Gastroesophageal sphincter (tissue), 4 donors: ENCODE results near the gene FOCAD. TPM values are rescaled to one million over a fixed set of nuclear protein-coding genes. Genes with fewer than 3 reads are reported as not detected.

Source experiments
- ATAC-seq: fragments of 150-250 bp; one replicate; pipeline ENCODE4 v1.9.1; 2016; ENCODE audit warnings: mild to moderate bottlenecking, moderate library complexity
- H3K27ac ChIP-seq, 4 donors: fragments of 200-600 bp; sonication (generic) in 3 of 4; 1 replicate in 3 of 4; 2 replicates in 1 of 4; pipeline ENCODE4 v1.5.1; 2016 to 2019
- H3K27me3 ChIP-seq: fragments of 200-600 bp; sonication (generic); one replicate; pipeline ENCODE4 v1.5.1; 2019
- H3K36me3 ChIP-seq, 2 donors: fragments of 200-600 bp; sonication (generic); one replicate each; pipeline ENCODE4 v1.5.1; 2019; ENCODE audit warnings: control low read depth in 1 of 2
- H3K4me1 ChIP-seq, 3 donors: fragments of 200-600 bp; sonication (generic); 1 replicate in 2 of 3; 2 replicates in 1 of 3; pipeline ENCODE4 v1.5.1; 2016 to 2019; ENCODE audit warnings: control low read depth in 2 of 3
- H3K4me3 ChIP-seq, 2 donors: fragments of 200-600 bp; sonication (generic); one replicate each; pipeline ENCODE4 v1.5.1; 2019; ENCODE audit warnings: mild to moderate bottlenecking in 1 of 2, moderate library complexity in 1 of 2
- H3K9me3 ChIP-seq, 3 donors: fragments of 200-600 bp; sonication (generic); one replicate each; pipeline ENCODE4 v1.5.1; 2017 to 2019; ENCODE audit warnings: control low read depth in 2 of 3
- EP300 ChIP-seq: sonication (generic); formaldehyde crosslinking; IDR thresholded peaks from one replicate; pipeline ENCODE4 v1.6.1; 2017; ENCODE audit warnings: antibody characterized with exemption, mild to moderate bottlenecking
- POLR2A ChIP-seq, 2 donors: fragments of 450-650 bp; IDR thresholded peaks; one replicate each; pipeline ENCODE4 v1.6.1; 2017; ENCODE audit warnings: antibody characterized with exemption in 2 of 2, mild to moderate bottlenecking in 2 of 2, moderate library complexity in 1 of 2
- POLR2AphosphoS5 ChIP-seq: sonication (generic); formaldehyde crosslinking; IDR thresholded peaks from one replicate; pipeline ENCODE4 v1.6.1; 2017; ENCODE audit warnings: antibody characterized with exemption
- WGBS, 2 donors: methylation state at CpG; one replicate each; pipeline ENCODE4 v1.1.5; 2018; ENCODE audit warnings: low coverage in 1 of 2; 5-methylcytosine and 5-hydroxymethylcytosine counted together
- total RNA-seq, 4 donors: library from RNA; depleted of rRNA; stranded (reverse); fragments of >200 nt; gene quantifications; one replicate each; pipeline ENCODE4 v1.1.0, GENCODE V29; 2016
- TF ChIP-seq, protein P1 (sequence below), 4 experiments: fragments of 200-600 bp in 2 of 4; fragments of 450-650 bp in 2 of 4; sonication (generic) in 1 of 4; IDR thresholded peaks; one replicate each; pipeline ENCODE4 v1.5.1; 2017 to 2019; ENCODE audit warnings: antibody characterized with exemption in 4 of 4, mild to moderate bottlenecking in 2 of 4, moderate library complexity in 2 of 4

The FOCAD gene
- total RNA-seq, 4 donors from 2014 or later = 23.0 to 35.9 (median 30.4) TPM

- Histone ChIP-seq H3K4me1 (no peaks in the 10 kb centered on the region), H3K27me3 (no peaks in the 10 kb centered on the region), H3K9me3 (no peaks in the 10 kb centered on the region), H3K27ac (no peak overlapping the region), H3K36me3 (peaks cover 0 to 8% of the 10 kb centered on the region in 2 donors), H3K4me3 (no peak overlapping the region)
- WGBS, 2 donors = 93 to 100% methylated on average over 2 of the region's 2 CpGs
- ATAC-seq = no peak
- TF ChIP-seq EP300 = no peak
- no peak for TF ChIP-seq POLR2AphosphoS5
- no peak for TF ChIP-seq POLR2A (IDR thresholded peaks at IDR 0.05)
- TF ChIP-seq, protein P1, sequence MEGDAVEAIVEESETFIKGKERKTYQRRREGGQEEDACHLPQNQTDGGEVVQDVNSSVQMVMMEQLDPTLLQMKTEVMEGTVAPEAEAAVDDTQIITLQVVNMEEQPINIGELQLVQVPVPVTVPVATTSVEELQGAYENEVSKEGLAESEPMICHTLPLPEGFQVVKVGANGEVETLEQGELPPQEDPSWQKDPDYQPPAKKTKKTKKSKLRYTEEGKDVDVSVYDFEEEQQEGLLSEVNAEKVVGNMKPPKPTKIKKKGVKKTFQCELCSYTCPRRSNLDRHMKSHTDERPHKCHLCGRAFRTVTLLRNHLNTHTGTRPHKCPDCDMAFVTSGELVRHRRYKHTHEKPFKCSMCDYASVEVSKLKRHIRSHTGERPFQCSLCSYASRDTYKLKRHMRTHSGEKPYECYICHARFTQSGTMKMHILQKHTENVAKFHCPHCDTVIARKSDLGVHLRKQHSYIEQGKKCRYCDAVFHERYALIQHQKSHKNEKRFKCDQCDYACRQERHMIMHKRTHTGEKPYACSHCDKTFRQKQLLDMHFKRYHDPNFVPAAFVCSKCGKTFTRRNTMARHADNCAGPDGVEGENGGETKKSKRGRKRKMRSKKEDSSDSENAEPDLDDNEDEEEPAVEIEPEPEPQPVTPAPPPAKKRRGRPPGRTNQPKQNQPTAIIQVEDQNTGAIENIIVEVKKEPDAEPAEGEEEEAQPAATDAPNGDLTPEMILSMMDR (IDR thresholded peaks at IDR 0.05) = no peak
Observed at GRCh38 chr9:20740929-20741582, 57.0 kb downstream of the FOCAD start.

DNA sequence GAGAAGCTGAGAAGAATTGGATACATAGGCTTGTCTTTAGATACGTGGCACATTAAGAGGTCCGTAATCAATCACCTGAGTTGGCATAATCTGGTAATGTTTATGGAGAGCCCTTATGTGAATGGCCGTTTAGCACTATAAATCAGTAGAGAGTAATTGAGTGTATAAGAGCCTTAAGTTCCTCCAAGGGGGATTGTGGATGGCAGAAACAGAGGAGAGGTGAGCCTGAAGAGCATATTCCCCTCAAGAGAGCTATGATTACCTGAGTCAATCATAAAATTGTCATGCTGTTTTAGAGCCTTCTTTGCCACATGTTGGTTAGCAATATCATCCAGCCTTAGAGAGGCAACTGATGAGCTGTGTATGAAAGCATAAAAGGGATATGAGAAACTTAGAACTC lies 58.8 kb downstream of the FOCAD start:
- H3K4me3 ChIP-seq = no peak overlapping the region
- no peak overlapping the region for H3K27ac ChIP-seq
- TF ChIP-seq, protein P1 (IDR thresholded peaks at IDR 0.05) = no peak
- H3K27me3 ChIP-seq = no peaks in the 10 kb centered on the region
- 79 to 88% methylated on average over 2 to 3 of the region's 3 CpGs for WGBS, 2 donors
- H3K36me3 ChIP-seq = peaks cover 0 to 7% of the 10 kb centered on the region in 2 donors
- ATAC-seq = no peak
- H3K9me3 ChIP-seq = no peaks in the 10 kb centered on the region
- no peaks in the 10 kb centered on the region for H3K4me1 ChIP-seq

DNA sequence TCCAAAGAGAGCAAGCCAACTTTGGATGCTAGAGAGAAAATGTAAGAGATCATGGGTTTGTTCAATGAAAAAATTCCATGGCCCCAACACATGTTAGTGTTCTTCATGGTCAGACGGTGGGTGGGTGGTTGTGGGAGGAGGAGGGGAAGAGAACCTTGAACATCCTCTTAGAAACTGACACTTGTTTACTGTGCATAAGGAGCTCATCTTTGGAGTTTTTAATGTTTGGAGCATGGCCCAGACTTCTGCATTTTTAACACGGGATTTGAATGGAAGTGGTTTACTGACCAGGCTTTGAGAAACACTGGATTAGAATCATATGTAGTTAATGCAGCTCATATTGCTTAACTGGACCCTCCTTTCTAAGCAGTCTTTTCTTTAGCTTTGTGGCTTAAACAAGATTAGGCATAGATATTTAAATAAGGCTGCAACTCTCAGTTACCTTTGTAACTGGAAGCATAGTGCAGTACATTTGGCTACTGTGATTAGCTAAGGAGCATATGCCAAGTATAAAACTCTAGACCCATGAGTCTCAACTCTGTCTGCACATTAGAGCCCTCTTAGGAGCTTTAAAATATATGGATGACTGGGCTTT lies 60.1 kb downstream of the FOCAD start:
- 38 to 50% methylated on average over 2 of the region's 2 CpGs for WGBS, 2 donors
- TF ChIP-seq POLR2A (IDR thresholded peaks at IDR 0.05) = no peak
- no peak for TF ChIP-seq POLR2AphosphoS5
- TF ChIP-seq, protein P1 (IDR thresholded peaks at IDR 0.05) = no peak
- no peak for TF ChIP-seq EP300
- Histone ChIP-seq H3K27me3 (no peaks in the 10 kb centered on the region), H3K36me3 (no peaks in the 10 kb centered on the region), H3K9me3 (no peaks in the 10 kb centered on the region), H3K4me3 (no peak overlapping the region), H3K4me1 (no peaks in the 10 kb centered on the region), H3K27ac (no peak overlapping the region)
- ATAC-seq = no peak

GRCh38 chr9:20746967-20747366 lies 62.9 kb downstream of the FOCAD start:
- H3K27ac ChIP-seq = no peak overlapping the region
- no peak overlapping the region for H3K4me3 ChIP-seq
- no peak for TF ChIP-seq POLR2AphosphoS5
- TF ChIP-seq, protein P1 (IDR thresholded peaks at IDR 0.05) = no peak
- no peak for TF ChIP-seq EP300
- no peaks in the 10 kb centered on the region for H3K27me3 ChIP-seq
- no peaks in the 10 kb centered on the region for H3K36me3 ChIP-seq
- ATAC-seq = no peak
- H3K9me3 ChIP-seq = no peaks in the 10 kb centered on the region
- WGBS, 2 donors = 83 to 100% methylated on average over 1 of the region's 1 CpG
- peaks cover 0 to 12% (median 0%) of the 10 kb centered on the region in 3 donors for H3K4me1 ChIP-seq
